NT2/D1 (cell line): ENCODE data around the gene LYST.
"Not testable (repeated sequence)": the region's sequence is repeated elsewhere in the genome, so short reads cannot be mapped to it uniquely, and the experiment has no call there.

Source experiments
- DNase-seq: peaks from one replicate; pipeline ENCODE4 v3.0.0-alpha.2; 2011; ENCODE audit warnings: low read depth, low spot score
- H3K27me3 ChIP-seq: 2 replicates; pipeline ENCODE4 v1.6.0; 2011; ENCODE audit warnings: mild to moderate bottlenecking; ENCODE audit not compliant: insufficient read length, insufficient read depth
- H3K36me3 ChIP-seq: 2 replicates; pipeline ENCODE4 v1.6.1; 2011; ENCODE audit warnings: mild to moderate bottlenecking, low read length, mixed read lengths; ENCODE audit not compliant: insufficient read depth, insufficient read length
- H3K4me1 ChIP-seq: 2 replicates; pipeline ENCODE4 v1.5.1; 2011; ENCODE audit not compliant: insufficient read depth, insufficient read length
- H3K4me3 ChIP-seq: 2 replicates; pipeline ENCODE4 v1.5.1; 2011; ENCODE audit warnings: low read depth; ENCODE audit not compliant: insufficient read length
- H3K9ac ChIP-seq: 2 replicates; pipeline ENCODE4 v1.6.0; 2011; ENCODE audit warnings: low read depth; ENCODE audit not compliant: insufficient read length
- H3K9me3 ChIP-seq: 2 replicates; pipeline ENCODE4 v1.5.1; 2011; ENCODE audit warnings: mild to moderate bottlenecking, low read length; ENCODE audit not compliant: insufficient read depth
- SUZ12 ChIP-seq: IDR thresholded peaks from 2 replicates; pipeline ENCODE4 v1.6.1; 2011; ENCODE audit not compliant: insufficient read length, insufficient read depth; ENCODE audit errors: extremely low read depth
- YY1 ChIP-seq: IDR thresholded peaks from 2 replicates; pipeline ENCODE4 v1.6.1; 2011; ENCODE audit not compliant: insufficient read length, insufficient read depth
- ZNF274 ChIP-seq: IDR thresholded peaks from 2 replicates; pipeline ENCODE4 v1.6.1; 2011; ENCODE audit warnings: mild to moderate bottlenecking, low read depth, low read length

LYST gene

DNA sequence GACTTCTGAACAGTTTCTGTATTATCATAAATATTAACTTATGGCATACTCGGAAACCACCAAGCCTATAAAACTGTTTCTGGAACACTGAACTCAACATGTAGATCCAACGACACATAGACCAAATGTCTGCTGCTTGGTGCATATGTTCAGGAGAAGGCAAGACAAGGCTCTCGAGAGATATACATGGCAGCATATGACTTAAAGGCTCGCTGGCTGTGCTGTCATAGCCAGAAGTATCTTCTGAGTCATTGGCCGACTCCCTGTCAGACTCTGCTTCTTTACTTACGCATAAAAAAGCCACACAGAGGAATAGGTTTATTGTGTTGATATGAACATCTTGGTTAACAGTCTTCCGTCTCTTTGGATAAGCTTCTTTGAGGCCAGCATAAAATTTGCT, 60.6 kb downstream of the LYST start:
- Histone ChIP-seq H3K9me3 (no peaks in the 10 kb centered on the region), H3K36me3 (no peaks in the 10 kb centered on the region), H3K4me3 (no peak overlapping the region), H3K27me3 (no peaks in the 10 kb centered on the region), H3K4me1 (no peaks in the 10 kb centered on the region), H3K9ac (no peak overlapping the region)
- TF ChIP-seq SUZ12 (no peak), ZNF274 (no peak), YY1 (no peak)
- DNase-seq = no peak

GRCh38 chr1:235802573-235803346, 63.9 kb downstream of the LYST start:
- TF ChIP-seq SUZ12 (no peak), YY1 (no peak), ZNF274 (no peak)

GRCh38 chr1:235799264-235799663, 67.4 kb downstream of the LYST start:
- Histone ChIP-seq H3K9ac (no peak overlapping the region), H3K27me3 (no peaks in the 10 kb centered on the region), H3K36me3 (no peaks in the 10 kb centered on the region), H3K4me1 (no peaks in the 10 kb centered on the region), H3K9me3 (no peaks in the 10 kb centered on the region), H3K4me3 (no peak overlapping the region)
- TF ChIP-seq SUZ12 = no peak
- TF ChIP-seq YY1 = no peak
- no peak for TF ChIP-seq ZNF274
- DNase-seq = no peak

More at GRCh38 chr1:235802573-235803346, 63.9 kb downstream of the LYST start:
- Histone ChIP-seq H3K9ac (no peak overlapping the region), H3K4me1 (no peaks in the 10 kb centered on the region), H3K4me3 (no peak overlapping the region), H3K27me3 (no peaks in the 10 kb centered on the region), H3K9me3 (no peaks in the 10 kb centered on the region), H3K36me3 (no peaks in the 10 kb centered on the region)
- DNase-seq = no peak

DNA sequence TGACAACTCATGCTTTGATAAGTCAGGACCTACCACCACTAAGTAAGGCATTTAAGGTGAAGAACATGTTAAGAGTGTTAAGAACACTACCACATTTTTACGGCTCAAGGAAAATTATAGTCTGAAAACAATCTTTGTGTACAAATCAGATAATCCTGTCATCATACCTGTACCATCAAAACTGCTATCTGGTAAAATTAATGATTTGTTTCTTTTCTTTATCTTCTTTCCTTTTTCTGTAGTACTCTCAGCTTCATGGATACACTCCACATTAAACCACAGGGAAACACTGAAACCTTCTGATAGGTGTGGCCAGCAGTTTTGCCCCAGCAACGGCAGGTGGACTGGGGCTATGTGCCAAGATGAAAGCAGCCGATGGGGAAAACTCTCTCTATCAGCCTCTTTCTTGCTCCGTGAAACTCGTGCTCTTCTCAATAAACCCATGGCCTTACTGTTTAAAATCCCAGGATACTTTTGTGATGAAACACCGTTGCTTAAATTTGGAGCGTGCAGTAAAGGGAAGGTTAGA, 75.1 kb downstream of the LYST start:
- H3K36me3 ChIP-seq = no peaks in the 10 kb centered on the region
- TF ChIP-seq SUZ12 (no peak), ZNF274 (no peak), YY1 (no peak)
- no peak overlapping the region for H3K4me3 ChIP-seq
- DNase-seq = no peak
- no peak overlapping the region for H3K9ac ChIP-seq
- H3K4me1 ChIP-seq = no peaks in the 10 kb centered on the region
- H3K9me3 ChIP-seq = no peaks in the 10 kb centered on the region
- H3K27me3 ChIP-seq = no peaks in the 10 kb centered on the region

GRCh38 chr1:235790123-235790522, 76.6 kb downstream of the LYST start:
- TF ChIP-seq SUZ12 (no peak), YY1 (no peak), ZNF274 (no peak)
- no peak for DNase-seq
- no peak overlapping the region for H3K4me3 ChIP-seq
- H3K27me3 ChIP-seq = no peaks in the 10 kb centered on the region
- no peaks in the 10 kb centered on the region for H3K36me3 ChIP-seq
- H3K4me1 ChIP-seq = no peaks in the 10 kb centered on the region
- H3K9ac ChIP-seq = no peak overlapping the region
- no peaks in the 10 kb centered on the region for H3K9me3 ChIP-seq

DNA sequence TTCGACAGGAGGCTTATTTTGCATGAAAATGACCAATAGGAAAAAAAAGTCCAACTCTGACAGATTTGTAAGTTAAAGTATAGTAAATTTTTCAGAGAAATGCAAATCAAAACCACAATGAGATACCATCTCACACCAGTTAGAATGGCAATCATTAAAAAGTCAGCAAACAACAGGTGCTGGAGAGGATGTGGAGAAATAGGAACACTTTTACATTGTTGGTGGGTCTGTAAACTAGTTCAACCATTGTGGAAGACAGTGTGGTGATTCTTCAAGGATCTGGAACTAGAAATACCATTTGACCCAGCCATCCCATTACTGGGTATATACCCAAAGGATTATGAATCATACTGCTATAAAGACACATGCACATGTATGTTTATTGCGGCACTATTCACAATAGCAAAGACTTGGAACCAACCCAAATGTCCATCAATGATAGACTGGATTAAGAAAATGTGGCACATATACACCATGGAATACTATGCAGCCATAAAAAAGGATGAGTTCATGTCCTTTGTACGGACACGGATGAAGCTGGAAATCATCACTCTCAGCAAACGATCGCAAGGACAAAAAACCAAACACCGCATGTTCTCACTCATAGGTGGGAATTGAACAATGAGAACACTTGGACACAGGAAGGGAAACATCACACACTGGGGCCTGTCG, 80.3 kb downstream of the LYST start:
- H3K4me1 ChIP-seq, H3K36me3 ChIP-seq, DNase-seq, H3K9ac ChIP-seq, H3K27me3 ChIP-seq, H3K4me3 ChIP-seq, H3K9me3 ChIP-seq: not testable (repeated sequence)

GRCh38 chr1:235784950-235785349, 81.8 kb downstream of the LYST start:
- Histone ChIP-seq H3K27me3 (no peaks in the 10 kb centered on the region), H3K4me3 (no peak overlapping the region), H3K4me1 (no peaks in the 10 kb centered on the region), H3K9me3 (no peaks in the 10 kb centered on the region), H3K36me3 (no peaks in the 10 kb centered on the region), H3K9ac (no peak overlapping the region)
- no peak for DNase-seq
- TF ChIP-seq SUZ12 = no peak
- TF ChIP-seq ZNF274 = no peak
- TF ChIP-seq YY1 = no peak
